Neutrophil (primary cell): Measurements from ENCODE around the gene PRUNE1.

Experiments
- H3K27ac ChIP-seq: fragments of 200-600 bp; sonication (generic); 2 replicates; pipeline ENCODE4 v1.5.1; 2016; ENCODE audit warnings: mild to moderate bottlenecking, moderate library complexity
- H3K27me3 ChIP-seq: fragments of 200-600 bp; sonication (generic); 2 replicates; pipeline ENCODE4 v1.6.0; 2016; ENCODE audit warnings: mild to moderate bottlenecking
- H3K36me3 ChIP-seq: fragments of 200-600 bp; sonication (generic); 2 replicates; pipeline ENCODE4 v1.5.1; 2017
- H3K4me1 ChIP-seq, 2 experiments: fragments of 200-600 bp in 1 of 2; sonication (generic) in 1 of 2; 1 replicate in 1 of 2; 2 replicates in 1 of 2; pipeline versions ENCODE4 v1.5.1 to v1.6.1; 2013 to 2016; ENCODE audit warnings: low read depth in 1 of 2, low read length in 1 of 2, mild to moderate bottlenecking in 1 of 2, moderate library complexity in 1 of 2; ENCODE audit not compliant: control insufficient read depth in 1 of 2, insufficient read depth in 1 of 2
- H3K4me3 ChIP-seq, 2 experiments: fragments of 200-600 bp in 1 of 2; sonication (generic) in 1 of 2; 1 replicate in 1 of 2; 2 replicates in 1 of 2; pipeline ENCODE4 v1.5.1; 2013 to 2016; ENCODE audit warnings: low read depth in 1 of 2, low read length in 1 of 2, mild to moderate bottlenecking in 1 of 2, moderate library complexity in 1 of 2
- H3K9me3 ChIP-seq: fragments of 200-600 bp; sonication (generic); 2 replicates; pipeline ENCODE4 v1.5.1; 2016
- CTCF ChIP-seq: fragments of 200-600 bp; sonication (generic); IDR thresholded peaks from 2 replicates; pipeline ENCODE4 v1.5.1; 2016; ENCODE audit warnings: antibody characterized with exemption

PRUNE1 gene

GRCh38 chr1:150970808-150971582 is 37.3 kb upstream of the PRUNE1 start:
- Histone ChIP-seq H3K4me1 (peaks cover 42 to 50% of the 10 kb centered on the region in 2 experiments), H3K27ac (peak overlapping the region; percentile 97), H3K9me3 (no peaks in the 10 kb centered on the region), H3K4me3 (peak overlapping the region in 1 of 2 experiments; percentile 18), H3K27me3 (no peaks in the 10 kb centered on the region), H3K36me3 (peaks cover 32% of the 10 kb centered on the region)
- TF ChIP-seq CTCF, result no peak

GRCh38 chr1:150971583-150972416 is 36.4 kb upstream of the PRUNE1 start:
- Histone ChIP-seq H3K4me3 (peak overlapping the region; percentile 18 to 90), H3K4me1 (peaks cover 50 to 58% of the 10 kb centered on the region in 2 experiments), H3K27ac (peak overlapping the region; percentile 97), H3K36me3 (peaks cover 24% of the 10 kb centered on the region), H3K27me3 (no peaks in the 10 kb centered on the region), H3K9me3 (no peaks in the 10 kb centered on the region)
- no peak for TF ChIP-seq CTCF

GRCh38 chr1:150972417-150972940 is 35.8 kb upstream of the PRUNE1 start:
- Histone ChIP-seq H3K4me3 (peak overlapping the region; percentile 79 to 90), H3K4me1 (peaks cover 57 to 65% of the 10 kb centered on the region in 2 experiments), H3K9me3 (no peaks in the 10 kb centered on the region), H3K27me3 (no peaks in the 10 kb centered on the region), H3K36me3 (peaks cover 18% of the 10 kb centered on the region), H3K27ac (peak overlapping the region; percentile 97)
- no peak for TF ChIP-seq CTCF

GRCh38 chr1:150973258-150973835 is 34.9 kb upstream of the PRUNE1 start:
- peak overlapping the region; percentile 97 for H3K27ac ChIP-seq
- H3K36me3 ChIP-seq, result peaks cover 9% of the 10 kb centered on the region
- H3K9me3 ChIP-seq, result no peaks in the 10 kb centered on the region
- peaks cover 65 to 73% of the 10 kb centered on the region in 2 experiments for H3K4me1 ChIP-seq
- peak overlapping the region; percentile 79 to 90 for H3K4me3 ChIP-seq
- no peak for TF ChIP-seq CTCF
- no peaks in the 10 kb centered on the region for H3K27me3 ChIP-seq

GRCh38 chr1:150973836-150974579 is 34.2 kb upstream of the PRUNE1 start:
- peak overlapping the region; percentile 79 to 90 for H3K4me3 ChIP-seq
- peaks cover 72 to 80% of the 10 kb centered on the region in 2 experiments for H3K4me1 ChIP-seq
- no peaks in the 10 kb centered on the region for H3K27me3 ChIP-seq
- H3K27ac ChIP-seq, result peak overlapping the region; percentile 97
- H3K9me3 ChIP-seq, result no peaks in the 10 kb centered on the region
- H3K36me3 ChIP-seq, result peaks cover 2% of the 10 kb centered on the region
- peak; percentile 2 for TF ChIP-seq CTCF
